Measurements from ENCODE around the gene RACGAP1. TPM values are rescaled to one million over a fixed set of nuclear protein-coding genes. Genes with fewer than 3 reads are reported as not detected.

The RACGAP1 gene
- total and polyA plus RNA-seq, 2 of the 8 experiments (the other 6 are each of a cell fraction or from before 2014, with no cell fraction given) = 18.0 to 66.3 TPM

GRCh38 chr12:49972641-49973360 lies 52.5 kb downstream of the RACGAP1 start, which contains the start of gene AQP6:
AQP6 (plus strand) TSS chr12:49972947; CDS start chr12:49973174, 227 bp downstream.
- Histone ChIP-seq H3K4me2 (ENCODE audit: insufficient read depth in 1 of 2, low read depth in 2 of 2, low read length in 2 of 2) (no peak within 1 kb of the TSS), H2BK12ac (ENCODE audit: low read depth, low read length) (no peak within 1 kb of the TSS), H4K91ac (replicated peaks; ENCODE audit: insufficient read length, low read length) (no peak within 1 kb of the TSS), H2BK120ac (replicated peaks; ENCODE audit: low read depth, low read length) (no peak within 1 kb of the TSS), H2BK5ac (ENCODE audit: low read depth, low read length) (no peak within 1 kb of the TSS), H3K4me1 (replicated peaks in 1 of 4; ENCODE audit: control insufficient read depth in 3 of 4, insufficient read depth in 4 of 4, low read length in 3 of 4) (peaks cover 0 to 6% (median 1%) of the 10 kb centered on the region in 4 experiments; a peak in 2 of 7 replicates), H3K56ac (replicated peaks; ENCODE audit: insufficient read length, low read depth, low read length) (no peak within 1 kb of the TSS), H2AFZ (ENCODE audit: low read length) (no peak within 1 kb of the TSS), H3K9me3 (ENCODE audit: insufficient read depth in 2 of 2, low read depth in 1 of 2, low read length in 1 of 2) (no peaks in the 10 kb centered on the region), H3K4me3 (ENCODE audit: extremely low read depth in 1 of 4, insufficient read depth in 2 of 4, low read depth in 3 of 4, low read length in 4 of 4) (no peak within 1 kb of the TSS), H3K14ac (ENCODE audit: insufficient read length) (no peak within 1 kb of the TSS), H3K18ac (ENCODE audit: extremely low read depth, low read length) (no peak within 1 kb of the TSS; the same call in 1 of the 2 replicates), H3K79me2 (ENCODE audit: control insufficient read depth in 1 of 2, insufficient read depth in 2 of 2, low read length in 2 of 2) (no peaks in the 10 kb centered on the region), H3K9ac (replicated peaks in 1 of 4; ENCODE audit: extremely low read depth in 1 of 4, low read depth in 3 of 4, low read length in 3 of 4) (no peak within 1 kb of the TSS), H4K8ac (ENCODE audit: extremely low read depth, insufficient read depth, low read length) (peak within 1 kb of the TSS; percentile 53; the same call in 1 of the 2 replicates), H3K23ac (ENCODE audit: insufficient read length) (no peak within 1 kb of the TSS), H4K20me1 (replicated peaks in 1 of 2; ENCODE audit: control insufficient read depth in 1 of 2, insufficient read depth in 2 of 2, low read length in 2 of 2) (no peaks in the 10 kb centered on the region), H2BK15ac (ENCODE audit: low read length) (no peak within 1 kb of the TSS), H3K4ac (replicated peaks; ENCODE audit: insufficient read length, low read depth, low read length) (no peak within 1 kb of the TSS), H3K27me3 (replicated peaks in 1 of 4; ENCODE audit: control insufficient read depth in 3 of 4, extremely low read depth in 1 of 4, insufficient read depth in 3 of 4, low read length in 3 of 4) (peaks cover 0 to 11% (median 8%) of the 10 kb centered on the region in 4 experiments; a peak in 6 of 7 replicates), H3K79me1 (ENCODE audit: low read depth, low read length) (no peaks in the 10 kb centered on the region), H2AK5ac (ENCODE audit: low read depth, low read length) (no peak within 1 kb of the TSS), H3K23me2 (ENCODE audit: low read depth, low read length) (no peaks in the 10 kb centered on the region), H3K36me3 (ENCODE audit: control insufficient read depth in 2 of 4, insufficient read depth in 4 of 4, low read length in 3 of 4) (no peaks in the 10 kb centered on the region), H3K27ac (ENCODE audit: low read depth, low read length) (no peak within 1 kb of the TSS), H4K5ac (ENCODE audit: insufficient read length, low read depth, low read length) (no peak within 1 kb of the TSS), H2BK20ac (ENCODE audit: low read length) (no peak within 1 kb of the TSS)
- ChIA-PET POLR2A (ENCODE audit: partially characterized antibody) (interaction anchor here (0.5 kb wide), 1 partner anchor 197 kb away, joined by 3 read pairs; no protein-coding TSS in a partner anchor), CTCF (ENCODE audit: partially characterized antibody) (interaction anchor here (0.5 to 23.0 kb wide), 13 partner anchors 4 to 185 kb away, joined by 3 to 420 read pairs (median 7); partner anchors contain the start of genes AQP5, AQP6 and ASIC1)
- no peak for FAIRE-seq
- no peak for DNase-seq (ENCODE audit: low read depth in 1 of 2, low spot score in 2 of 2)
- 86% methylated on average over 18 of the region's 18 CpGs; no CpG with 5 or more reads in 1 of the 2 experiments for WGBS, 2 experiments (ENCODE audit: extremely low coverage in 1 of 2, insufficient coverage in 1 of 2, insufficient read length in 1 of 2, insufficient replicate concordance in 2 of 2, low coverage in 1 of 2, low lambda C conversion rate in 2 of 2, missing lambda C conversion rate in 1 of 2)
